PFSK-1 (cell line): Measurements from ENCODE around the gene TMEM185B.

Experiments used
- FOXP2 ChIP-seq: optimal IDR thresholded peaks from 2 replicates; pipeline ENCODE3; 2011; ENCODE audit warnings: borderline replicate concordance, control low read depth, inconsistent platforms; ENCODE audit not compliant: insufficient read depth; ENCODE audit errors: extremely low read length, extremely low read depth
- POLR2AphosphoS5 ChIP-seq: IDR thresholded peaks from 2 replicates; pipeline ENCODE4 v1.6.1; 2012; ENCODE audit warnings: low read depth, mild to moderate bottlenecking, control low read depth, low read length, moderate library complexity
- REST ChIP-seq, 2 experiments: IDR thresholded peaks; 2 replicates each; pipeline versions ENCODE4 v1.6.1 to v1.8.0; 2011 to 2012; ENCODE audit warnings: low read depth in 2 of 2, low read length in 2 of 2, control low read depth in 1 of 2, inconsistent platforms in 1 of 2, mild to moderate bottlenecking in 1 of 2, moderate library complexity in 1 of 2; ENCODE audit not compliant: insufficient read depth in 1 of 2
- SIN3A ChIP-seq: IDR thresholded peaks from 2 replicates; pipeline ENCODE4 v1.6.1; 2012; ENCODE audit warnings: mild to moderate bottlenecking, low read length, moderate library complexity, borderline replicate concordance; ENCODE audit not compliant: insufficient read depth
- TAF1 ChIP-seq: IDR thresholded peaks from 2 replicates; pipeline ENCODE4 v1.6.1; 2012; ENCODE audit warnings: low read length, control low read depth, borderline replicate concordance; ENCODE audit not compliant: insufficient read depth

TMEM185B gene

GRCh38 chr2:120210270-120210693 is 12.9 kb downstream of the TMEM185B start:
- no peak for TF ChIP-seq SIN3A
- no peak for TF ChIP-seq FOXP2
- no peak for TF ChIP-seq REST (IDR thresholded peaks at IDR 0.05; ENCODE audit: insufficient read depth in 1 of 2, low read depth in 2 of 2, low read length in 2 of 2)
- TF ChIP-seq POLR2AphosphoS5, result no peak
- no peak for TF ChIP-seq TAF1

- TF ChIP-seq POLR2AphosphoS5, result no peak
- TF ChIP-seq SIN3A, result no peak
- no peak for TF ChIP-seq FOXP2
- TF ChIP-seq TAF1, result no peak
- TF ChIP-seq REST (IDR thresholded peaks at IDR 0.05; ENCODE audit: insufficient read depth in 1 of 2, low read depth in 2 of 2, low read length in 2 of 2), result no peak
These were observed 13.6 kb downstream of the TMEM185B start for GRCh38 chr2:120209427-120210269.

GRCh38 chr2:120208381-120209353 is 14.5 kb downstream of the TMEM185B start:
- TF ChIP-seq REST (IDR thresholded peaks at IDR 0.05; ENCODE audit: insufficient read depth in 1 of 2, low read depth in 2 of 2, low read length in 2 of 2), result no peak
- TF ChIP-seq SIN3A, result no peak
- no peak for TF ChIP-seq POLR2AphosphoS5
- TF ChIP-seq FOXP2, result no peak
- TF ChIP-seq TAF1, result no peak

GRCh38 chr2:120206022-120206581 is 17.1 kb downstream of the TMEM185B start:
- TF ChIP-seq TAF1 (no peak), FOXP2 (no peak), REST (IDR thresholded peaks at IDR 0.05; ENCODE audit: insufficient read depth in 1 of 2, low read depth in 2 of 2, low read length in 2 of 2) (no peak), POLR2AphosphoS5 (no peak), SIN3A (no peak)
